ENCODE results near the gene KCNQ1. TPM values are rescaled to one million over a fixed set of nuclear protein-coding genes. Genes with fewer than 3 reads are reported as not detected.

Gene KCNQ1
- total and polyA plus RNA-seq, 2 experiments from 2014 or later = 0.45 to 0.87 TPM

DNA sequence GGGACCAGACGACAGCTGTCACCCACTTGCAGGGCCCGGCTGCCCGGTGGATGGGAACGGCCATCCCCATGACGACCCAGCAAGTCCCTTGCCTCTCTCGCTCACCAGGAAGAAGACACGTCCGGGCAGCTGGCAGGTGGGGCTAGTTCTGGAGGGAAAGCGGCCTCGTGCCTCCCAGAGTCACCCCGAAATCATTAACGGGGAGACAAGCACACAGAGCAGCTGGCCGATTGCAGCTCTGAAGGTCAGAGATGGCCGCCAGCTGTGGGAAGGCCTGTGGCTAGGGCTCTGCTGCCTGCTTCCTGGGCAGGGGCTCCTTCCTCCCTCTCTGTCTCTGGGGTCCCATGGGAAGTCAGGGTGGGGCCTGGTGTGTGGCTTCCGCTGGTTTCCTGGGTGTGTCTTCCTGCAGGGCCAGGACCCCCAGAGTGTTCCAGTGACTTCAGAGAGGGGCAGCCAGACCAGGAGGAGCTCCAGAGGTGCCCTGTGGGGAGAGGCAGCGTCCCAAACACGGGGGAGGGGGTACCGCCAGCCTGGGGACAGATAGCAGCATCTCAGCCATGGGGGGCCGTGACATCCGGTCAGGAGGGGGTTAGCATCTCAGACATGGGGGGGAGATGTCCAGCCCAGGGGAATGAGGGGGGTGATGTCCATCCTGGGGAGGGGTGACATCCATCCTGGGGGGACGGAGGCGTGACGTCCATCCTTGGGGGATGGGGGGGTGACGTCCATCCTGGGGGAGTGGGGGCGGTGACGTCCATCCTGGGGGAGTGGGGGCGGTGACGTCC is 114.9 kb downstream of the KCNQ1 start:
- DNase-seq (ENCODE audit: low spot score) (no peak), ATAC-seq (no peak)
- Histone ChIP-seq H3K4me1 (ENCODE audit: insufficient read depth) (no peaks in the 10 kb centered on the region; the same call in 1 of the 2 replicates), H3K4me2 (no peak overlapping the region), H3F3A (replicated peaks; ENCODE audit: low read depth) (no peaks in the 10 kb centered on the region), H3K27me3 (ENCODE audit: insufficient read depth) (peaks cover 55% of the 10 kb centered on the region), H2AFZ (no peak overlapping the region), H4K20me1 (replicated peaks; ENCODE audit: insufficient read depth) (no peaks in the 10 kb centered on the region), H3K4me3 (no peak overlapping the region), H3K9me2 (ENCODE audit: insufficient read depth) (no peaks in the 10 kb centered on the region), H3K27ac (ENCODE audit: low read depth) (no peak overlapping the region), H3K36me3 (ENCODE audit: insufficient read depth) (no peaks in the 10 kb centered on the region), H3K79me2 (replicated peaks; ENCODE audit: insufficient read depth) (no peaks in the 10 kb centered on the region)
- no peak overlapping the region for H3K27ac Mint-ChIP-seq
- peaks cover 3% of the 10 kb centered on the region; the same call in 1 of the 3 replicates for H3K9me3 Mint-ChIP-seq
- H3K36me3 Mint-ChIP-seq (ENCODE audit: low read depth) = no peaks in the 10 kb centered on the region
- H3K4me3 Mint-ChIP-seq = no peak overlapping the region
- TF ChIP-seq, protein P1, sequence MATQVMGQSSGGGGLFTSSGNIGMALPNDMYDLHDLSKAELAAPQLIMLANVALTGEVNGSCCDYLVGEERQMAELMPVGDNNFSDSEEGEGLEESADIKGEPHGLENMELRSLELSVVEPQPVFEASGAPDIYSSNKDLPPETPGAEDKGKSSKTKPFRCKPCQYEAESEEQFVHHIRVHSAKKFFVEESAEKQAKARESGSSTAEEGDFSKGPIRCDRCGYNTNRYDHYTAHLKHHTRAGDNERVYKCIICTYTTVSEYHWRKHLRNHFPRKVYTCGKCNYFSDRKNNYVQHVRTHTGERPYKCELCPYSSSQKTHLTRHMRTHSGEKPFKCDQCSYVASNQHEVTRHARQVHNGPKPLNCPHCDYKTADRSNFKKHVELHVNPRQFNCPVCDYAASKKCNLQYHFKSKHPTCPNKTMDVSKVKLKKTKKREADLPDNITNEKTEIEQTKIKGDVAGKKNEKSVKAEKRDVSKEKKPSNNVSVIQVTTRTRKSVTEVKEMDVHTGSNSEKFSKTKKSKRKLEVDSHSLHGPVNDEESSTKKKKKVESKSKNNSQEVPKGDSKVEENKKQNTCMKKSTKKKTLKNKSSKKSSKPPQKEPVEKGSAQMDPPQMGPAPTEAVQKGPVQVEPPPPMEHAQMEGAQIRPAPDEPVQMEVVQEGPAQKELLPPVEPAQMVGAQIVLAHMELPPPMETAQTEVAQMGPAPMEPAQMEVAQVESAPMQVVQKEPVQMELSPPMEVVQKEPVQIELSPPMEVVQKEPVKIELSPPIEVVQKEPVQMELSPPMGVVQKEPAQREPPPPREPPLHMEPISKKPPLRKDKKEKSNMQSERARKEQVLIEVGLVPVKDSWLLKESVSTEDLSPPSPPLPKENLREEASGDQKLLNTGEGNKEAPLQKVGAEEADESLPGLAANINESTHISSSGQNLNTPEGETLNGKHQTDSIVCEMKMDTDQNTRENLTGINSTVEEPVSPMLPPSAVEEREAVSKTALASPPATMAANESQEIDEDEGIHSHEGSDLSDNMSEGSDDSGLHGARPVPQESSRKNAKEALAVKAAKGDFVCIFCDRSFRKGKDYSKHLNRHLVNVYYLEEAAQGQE (IDR thresholded peaks at IDR 0.05; ENCODE audit: unreplicated experiment) = no peak
- TF ChIP-seq CREB1 (CRISPR knock-in tag; IDR thresholded peaks at IDR 0.05; ENCODE audit: low read depth) (no peak), EZH2phosphoT487 (IDR thresholded peaks at IDR 0.05; ENCODE audit: unreplicated experiment) (no peak), NANOG (IDR thresholded peaks at IDR 0.05; ENCODE audit: borderline replicate concordance) (no peak), POLR2AphosphoS5 (IDR thresholded peaks at IDR 0.05; ENCODE audit: low read depth) (no peak), EZH2 (IDR thresholded peaks at IDR 0.05; ENCODE audit: low read depth, unreplicated experiment) (no peak), JUNB (IDR thresholded peaks at IDR 0.05; ENCODE audit: unreplicated experiment) (no peak), STAT1 (IDR thresholded peaks at IDR 0.05; ENCODE audit: unreplicated experiment) (no peak), ZNF114 (CRISPR knock-in tag; IDR thresholded peaks at IDR 0.05) (no peak), ZNF331 (CRISPR knock-in tag; IDR thresholded peaks at IDR 0.05; ENCODE audit: low read depth) (no peak)
- TF ChIP-seq, protein P2, sequence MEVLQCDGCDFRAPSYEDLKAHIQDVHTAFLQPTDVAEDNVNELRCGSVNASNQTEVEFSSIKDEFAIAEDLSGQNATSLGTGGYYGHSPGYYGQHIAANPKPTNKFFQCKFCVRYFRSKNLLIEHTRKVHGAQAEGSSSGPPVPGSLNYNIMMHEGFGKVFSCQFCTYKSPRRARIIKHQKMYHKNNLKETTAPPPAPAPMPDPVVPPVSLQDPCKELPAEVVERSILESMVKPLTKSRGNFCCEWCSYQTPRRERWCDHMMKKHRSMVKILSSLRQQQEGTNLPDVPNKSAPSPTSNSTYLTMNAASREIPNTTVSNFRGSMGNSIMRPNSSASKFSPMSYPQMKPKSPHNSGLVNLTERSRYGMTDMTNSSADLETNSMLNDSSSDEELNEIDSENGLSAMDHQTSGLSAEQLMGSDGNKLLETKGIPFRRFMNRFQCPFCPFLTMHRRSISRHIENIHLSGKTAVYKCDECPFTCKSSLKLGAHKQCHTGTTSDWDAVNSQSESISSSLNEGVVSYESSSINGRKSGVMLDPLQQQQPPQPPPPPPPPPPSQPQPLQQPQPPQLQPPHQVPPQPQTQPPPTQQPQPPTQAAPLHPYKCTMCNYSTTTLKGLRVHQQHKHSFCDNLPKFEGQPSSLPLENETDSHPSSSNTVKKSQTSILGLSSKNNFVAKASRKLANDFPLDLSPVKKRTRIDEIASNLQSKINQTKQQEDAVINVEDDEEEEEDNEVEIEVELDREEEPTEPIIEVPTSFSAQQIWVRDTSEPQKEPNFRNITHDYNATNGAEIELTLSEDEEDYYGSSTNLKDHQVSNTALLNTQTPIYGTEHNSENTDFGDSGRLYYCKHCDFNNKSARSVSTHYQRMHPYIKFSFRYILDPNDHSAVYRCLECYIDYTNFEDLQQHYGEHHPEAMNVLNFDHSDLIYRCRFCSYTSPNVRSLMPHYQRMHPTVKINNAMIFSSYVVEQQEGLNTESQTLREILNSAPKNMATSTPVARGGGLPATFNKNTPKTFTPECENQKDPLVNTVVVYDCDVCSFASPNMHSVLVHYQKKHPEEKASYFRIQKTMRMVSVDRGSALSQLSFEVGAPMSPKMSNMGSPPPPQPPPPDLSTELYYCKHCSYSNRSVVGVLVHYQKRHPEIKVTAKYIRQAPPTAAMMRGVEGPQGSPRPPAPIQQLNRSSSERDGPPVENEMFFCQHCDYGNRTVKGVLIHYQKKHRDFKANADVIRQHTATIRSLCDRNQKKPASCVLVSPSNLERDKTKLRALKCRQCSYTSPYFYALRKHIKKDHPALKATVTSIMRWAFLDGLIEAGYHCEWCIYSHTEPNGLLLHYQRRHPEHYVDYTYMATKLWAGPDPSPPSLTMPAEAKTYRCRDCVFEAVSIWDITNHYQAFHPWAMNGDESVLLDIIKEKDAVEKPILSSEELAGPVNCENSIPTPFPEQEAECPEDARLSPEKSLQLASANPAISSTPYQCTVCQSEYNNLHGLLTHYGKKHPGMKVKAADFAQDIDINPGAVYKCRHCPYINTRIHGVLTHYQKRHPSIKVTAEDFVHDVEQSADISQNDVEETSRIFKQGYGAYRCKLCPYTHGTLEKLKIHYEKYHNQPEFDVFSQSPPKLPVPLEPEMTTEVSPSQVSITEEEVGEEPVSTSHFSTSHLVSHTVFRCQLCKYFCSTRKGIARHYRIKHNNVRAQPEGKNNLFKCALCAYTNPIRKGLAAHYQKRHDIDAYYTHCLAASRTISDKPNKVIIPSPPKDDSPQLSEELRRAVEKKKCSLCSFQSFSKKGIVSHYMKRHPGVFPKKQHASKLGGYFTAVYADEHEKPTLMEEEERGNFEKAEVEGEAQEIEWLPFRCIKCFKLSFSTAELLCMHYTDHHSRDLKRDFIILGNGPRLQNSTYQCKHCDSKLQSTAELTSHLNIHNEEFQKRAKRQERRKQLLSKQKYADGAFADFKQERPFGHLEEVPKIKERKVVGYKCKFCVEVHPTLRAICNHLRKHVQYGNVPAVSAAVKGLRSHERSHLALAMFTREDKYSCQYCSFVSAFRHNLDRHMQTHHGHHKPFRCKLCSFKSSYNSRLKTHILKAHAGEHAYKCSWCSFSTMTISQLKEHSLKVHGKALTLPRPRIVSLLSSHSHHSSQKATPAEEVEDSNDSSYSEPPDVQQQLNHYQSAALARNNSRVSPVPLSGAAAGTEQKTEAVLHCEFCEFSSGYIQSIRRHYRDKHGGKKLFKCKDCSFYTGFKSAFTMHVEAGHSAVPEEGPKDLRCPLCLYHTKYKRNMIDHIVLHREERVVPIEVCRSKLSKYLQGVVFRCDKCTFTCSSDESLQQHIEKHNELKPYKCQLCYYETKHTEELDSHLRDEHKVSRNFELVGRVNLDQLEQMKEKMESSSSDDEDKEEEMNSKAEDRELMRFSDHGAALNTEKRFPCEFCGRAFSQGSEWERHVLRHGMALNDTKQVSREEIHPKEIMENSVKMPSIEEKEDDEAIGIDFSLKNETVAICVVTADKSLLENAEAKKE (CRISPR knock-in tag; IDR thresholded peaks at IDR 0.05) = no peak
- TF ChIP-seq, protein P3, sequence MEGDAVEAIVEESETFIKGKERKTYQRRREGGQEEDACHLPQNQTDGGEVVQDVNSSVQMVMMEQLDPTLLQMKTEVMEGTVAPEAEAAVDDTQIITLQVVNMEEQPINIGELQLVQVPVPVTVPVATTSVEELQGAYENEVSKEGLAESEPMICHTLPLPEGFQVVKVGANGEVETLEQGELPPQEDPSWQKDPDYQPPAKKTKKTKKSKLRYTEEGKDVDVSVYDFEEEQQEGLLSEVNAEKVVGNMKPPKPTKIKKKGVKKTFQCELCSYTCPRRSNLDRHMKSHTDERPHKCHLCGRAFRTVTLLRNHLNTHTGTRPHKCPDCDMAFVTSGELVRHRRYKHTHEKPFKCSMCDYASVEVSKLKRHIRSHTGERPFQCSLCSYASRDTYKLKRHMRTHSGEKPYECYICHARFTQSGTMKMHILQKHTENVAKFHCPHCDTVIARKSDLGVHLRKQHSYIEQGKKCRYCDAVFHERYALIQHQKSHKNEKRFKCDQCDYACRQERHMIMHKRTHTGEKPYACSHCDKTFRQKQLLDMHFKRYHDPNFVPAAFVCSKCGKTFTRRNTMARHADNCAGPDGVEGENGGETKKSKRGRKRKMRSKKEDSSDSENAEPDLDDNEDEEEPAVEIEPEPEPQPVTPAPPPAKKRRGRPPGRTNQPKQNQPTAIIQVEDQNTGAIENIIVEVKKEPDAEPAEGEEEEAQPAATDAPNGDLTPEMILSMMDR (conservative IDR thresholded peaks at IDR 0.05; ENCODE audit: low read depth in 2 of 2) = no peak
- TF ChIP-seq, protein P4, sequence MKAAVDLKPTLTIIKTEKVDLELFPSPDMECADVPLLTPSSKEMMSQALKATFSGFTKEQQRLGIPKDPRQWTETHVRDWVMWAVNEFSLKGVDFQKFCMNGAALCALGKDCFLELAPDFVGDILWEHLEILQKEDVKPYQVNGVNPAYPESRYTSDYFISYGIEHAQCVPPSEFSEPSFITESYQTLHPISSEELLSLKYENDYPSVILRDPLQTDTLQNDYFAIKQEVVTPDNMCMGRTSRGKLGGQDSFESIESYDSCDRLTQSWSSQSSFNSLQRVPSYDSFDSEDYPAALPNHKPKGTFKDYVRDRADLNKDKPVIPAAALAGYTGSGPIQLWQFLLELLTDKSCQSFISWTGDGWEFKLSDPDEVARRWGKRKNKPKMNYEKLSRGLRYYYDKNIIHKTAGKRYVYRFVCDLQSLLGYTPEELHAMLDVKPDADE (IDR thresholded peaks at IDR 0.05) = no peak
- peaks cover 5% of the 10 kb centered on the region for H3K4me1 Mint-ChIP-seq
- H3K27me3 Mint-ChIP-seq (ENCODE audit: insufficient read depth, low read depth, poor library complexity) = peaks cover 62% of the 10 kb centered on the region

Measured in GM23338 (cell line).